Measurements from ENCODE around the gene SEBOX.

Gene SEBOX

GRCh38 chr17:28369684-28370034, 4.7 kb upstream of the SEBOX start:
- TF ChIP-seq SIN3A (IDR thresholded peaks at IDR 0.05; ENCODE audit: borderline replicate concordance, insufficient read depth, low read length) = no peak
- TF ChIP-seq TAF1 (IDR thresholded peaks at IDR 0.05; ENCODE audit: borderline replicate concordance, insufficient read depth, low read length) = no peak
- TF ChIP-seq POLR2AphosphoS5 (IDR thresholded peaks at IDR 0.05; ENCODE audit: low read depth, low read length) = no peak
- TF ChIP-seq, protein P1, sequence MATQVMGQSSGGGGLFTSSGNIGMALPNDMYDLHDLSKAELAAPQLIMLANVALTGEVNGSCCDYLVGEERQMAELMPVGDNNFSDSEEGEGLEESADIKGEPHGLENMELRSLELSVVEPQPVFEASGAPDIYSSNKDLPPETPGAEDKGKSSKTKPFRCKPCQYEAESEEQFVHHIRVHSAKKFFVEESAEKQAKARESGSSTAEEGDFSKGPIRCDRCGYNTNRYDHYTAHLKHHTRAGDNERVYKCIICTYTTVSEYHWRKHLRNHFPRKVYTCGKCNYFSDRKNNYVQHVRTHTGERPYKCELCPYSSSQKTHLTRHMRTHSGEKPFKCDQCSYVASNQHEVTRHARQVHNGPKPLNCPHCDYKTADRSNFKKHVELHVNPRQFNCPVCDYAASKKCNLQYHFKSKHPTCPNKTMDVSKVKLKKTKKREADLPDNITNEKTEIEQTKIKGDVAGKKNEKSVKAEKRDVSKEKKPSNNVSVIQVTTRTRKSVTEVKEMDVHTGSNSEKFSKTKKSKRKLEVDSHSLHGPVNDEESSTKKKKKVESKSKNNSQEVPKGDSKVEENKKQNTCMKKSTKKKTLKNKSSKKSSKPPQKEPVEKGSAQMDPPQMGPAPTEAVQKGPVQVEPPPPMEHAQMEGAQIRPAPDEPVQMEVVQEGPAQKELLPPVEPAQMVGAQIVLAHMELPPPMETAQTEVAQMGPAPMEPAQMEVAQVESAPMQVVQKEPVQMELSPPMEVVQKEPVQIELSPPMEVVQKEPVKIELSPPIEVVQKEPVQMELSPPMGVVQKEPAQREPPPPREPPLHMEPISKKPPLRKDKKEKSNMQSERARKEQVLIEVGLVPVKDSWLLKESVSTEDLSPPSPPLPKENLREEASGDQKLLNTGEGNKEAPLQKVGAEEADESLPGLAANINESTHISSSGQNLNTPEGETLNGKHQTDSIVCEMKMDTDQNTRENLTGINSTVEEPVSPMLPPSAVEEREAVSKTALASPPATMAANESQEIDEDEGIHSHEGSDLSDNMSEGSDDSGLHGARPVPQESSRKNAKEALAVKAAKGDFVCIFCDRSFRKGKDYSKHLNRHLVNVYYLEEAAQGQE (IDR thresholded peaks at IDR 0.05; ENCODE audit: insufficient read depth in 1 of 2, low read depth in 2 of 2, low read length in 2 of 2) = no peak
- no peak for TF ChIP-seq FOXP2 (optimal IDR thresholded peaks at IDR 0.05; ENCODE audit: borderline replicate concordance, extremely low read depth, extremely low read length, insufficient read depth)

- TF ChIP-seq SIN3A (IDR thresholded peaks at IDR 0.05; ENCODE audit: borderline replicate concordance, insufficient read depth, low read length) (no peak), FOXP2 (optimal IDR thresholded peaks at IDR 0.05; ENCODE audit: borderline replicate concordance, extremely low read depth, extremely low read length, insufficient read depth) (no peak), POLR2AphosphoS5 (IDR thresholded peaks at IDR 0.05; ENCODE audit: low read depth, low read length) (no peak), TAF1 (IDR thresholded peaks at IDR 0.05; ENCODE audit: borderline replicate concordance, insufficient read depth, low read length) (no peak)
- TF ChIP-seq, protein P1 (IDR thresholded peaks at IDR 0.05; ENCODE audit: insufficient read depth in 1 of 2, low read depth in 2 of 2, low read length in 2 of 2) = no peak
These were observed 4.1 kb upstream of the SEBOX start for GRCh38 chr17:28368915-28369683.

DNA sequence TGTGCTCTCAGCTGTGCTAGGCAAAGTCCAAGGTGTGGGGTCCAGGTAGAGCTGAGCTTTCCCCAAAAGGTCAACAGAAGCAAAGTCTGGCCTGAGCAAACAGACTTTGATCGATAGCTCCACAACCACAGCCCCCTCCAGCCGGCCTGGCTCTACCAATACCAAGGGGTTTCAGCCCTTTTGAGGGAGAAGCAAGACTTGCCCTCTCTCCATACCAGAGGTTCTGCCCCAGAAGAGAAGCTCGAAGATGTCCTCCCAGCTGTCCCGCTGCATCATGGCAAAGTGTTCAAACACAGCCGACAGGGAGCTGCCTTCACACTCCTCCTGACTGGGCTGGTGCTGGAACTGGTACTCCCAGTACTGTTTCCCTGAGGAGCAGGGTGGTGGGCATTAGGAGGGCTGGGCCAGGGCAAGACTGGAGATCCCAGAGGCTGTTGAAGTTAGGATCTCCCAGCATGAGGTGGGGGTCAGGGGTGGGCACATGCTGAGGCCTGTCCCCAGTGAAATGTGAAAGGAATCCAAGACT, 3.4 kb upstream of the SEBOX start:
- TF ChIP-seq FOXP2 (optimal IDR thresholded peaks at IDR 0.05; ENCODE audit: borderline replicate concordance, extremely low read depth, extremely low read length, insufficient read depth) = no peak
- TF ChIP-seq POLR2AphosphoS5 (IDR thresholded peaks at IDR 0.05; ENCODE audit: low read depth, low read length) = no peak
- TF ChIP-seq, protein P1 (IDR thresholded peaks at IDR 0.05; ENCODE audit: insufficient read depth in 1 of 2, low read depth in 2 of 2, low read length in 2 of 2) = no peak
- no peak for TF ChIP-seq TAF1 (IDR thresholded peaks at IDR 0.05; ENCODE audit: borderline replicate concordance, insufficient read depth, low read length)
- no peak for TF ChIP-seq SIN3A (IDR thresholded peaks at IDR 0.05; ENCODE audit: borderline replicate concordance, insufficient read depth, low read length)

- TF ChIP-seq POLR2AphosphoS5 (IDR thresholded peaks at IDR 0.05; ENCODE audit: low read depth, low read length) (no peak), TAF1 (IDR thresholded peaks at IDR 0.05; ENCODE audit: borderline replicate concordance, insufficient read depth, low read length) (no peak), FOXP2 (optimal IDR thresholded peaks at IDR 0.05; ENCODE audit: borderline replicate concordance, extremely low read depth, extremely low read length, insufficient read depth) (no peak), SIN3A (IDR thresholded peaks at IDR 0.05; ENCODE audit: borderline replicate concordance, insufficient read depth, low read length) (no peak)
- TF ChIP-seq, protein P1 (IDR thresholded peaks at IDR 0.05; ENCODE audit: insufficient read depth in 1 of 2, low read depth in 2 of 2, low read length in 2 of 2) = no peak
These were observed 2.8 kb upstream of the SEBOX start for GRCh38 chr17:28367641-28368305.

Measured in PFSK-1 (cell line).